Neutrophil (primary cell): ENCODE data around the gene MYH8.

Experiments used
- H3K27ac ChIP-seq: fragments of 200-600 bp; sonication (generic); 2 replicates; pipeline ENCODE4 v1.5.1; 2016; ENCODE audit warnings: mild to moderate bottlenecking, moderate library complexity
- H3K27me3 ChIP-seq: fragments of 200-600 bp; sonication (generic); 2 replicates; pipeline ENCODE4 v1.6.0; 2016; ENCODE audit warnings: mild to moderate bottlenecking
- H3K36me3 ChIP-seq: fragments of 200-600 bp; sonication (generic); 2 replicates; pipeline ENCODE4 v1.5.1; 2017
- H3K4me1 ChIP-seq, 2 experiments: fragments of 200-600 bp in 1 of 2; sonication (generic) in 1 of 2; 1 replicate in 1 of 2; 2 replicates in 1 of 2; pipeline versions ENCODE4 v1.5.1 to v1.6.1; 2013 to 2016; ENCODE audit warnings: low read depth in 1 of 2, low read length in 1 of 2, mild to moderate bottlenecking in 1 of 2, moderate library complexity in 1 of 2; ENCODE audit not compliant: control insufficient read depth in 1 of 2, insufficient read depth in 1 of 2
- H3K4me3 ChIP-seq, 2 experiments: fragments of 200-600 bp in 1 of 2; sonication (generic) in 1 of 2; 1 replicate in 1 of 2; 2 replicates in 1 of 2; pipeline ENCODE4 v1.5.1; 2013 to 2016; ENCODE audit warnings: low read depth in 1 of 2, low read length in 1 of 2, mild to moderate bottlenecking in 1 of 2, moderate library complexity in 1 of 2
- H3K9me3 ChIP-seq: fragments of 200-600 bp; sonication (generic); 2 replicates; pipeline ENCODE4 v1.5.1; 2016
- TF ChIP-seq, protein P1 (sequence below): fragments of 200-600 bp; sonication (generic); IDR thresholded peaks from 2 replicates; pipeline ENCODE4 v1.5.1; 2016; ENCODE audit warnings: antibody characterized with exemption

The MYH8 gene

DNA sequence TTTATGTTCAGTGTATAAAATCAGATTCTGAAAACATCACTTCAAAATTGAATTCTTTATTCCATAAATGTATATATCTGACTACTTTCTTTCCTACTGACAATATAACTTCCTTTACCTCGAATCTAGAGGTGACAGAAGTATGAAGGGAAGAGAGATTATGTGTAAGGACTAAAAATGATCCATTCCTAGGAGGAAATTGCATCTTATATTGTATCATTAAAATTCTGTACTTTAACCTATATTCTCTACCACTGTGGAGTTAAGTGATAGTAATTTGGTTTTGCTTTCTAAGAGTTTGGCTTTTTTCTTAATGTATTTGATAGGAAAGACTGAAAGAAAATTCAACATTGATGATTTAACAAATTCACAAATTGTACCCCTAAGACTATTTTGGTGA, 36.2 kb upstream of the MYH8 start:
- Histone ChIP-seq H3K4me1 (no peaks in the 10 kb centered on the region), H3K27me3 (peaks cover 5% of the 10 kb centered on the region), H3K27ac (no peak overlapping the region), H3K9me3 (no peaks in the 10 kb centered on the region), H3K4me3 (no peak overlapping the region), H3K36me3 (no peaks in the 10 kb centered on the region)
- TF ChIP-seq, protein P1, sequence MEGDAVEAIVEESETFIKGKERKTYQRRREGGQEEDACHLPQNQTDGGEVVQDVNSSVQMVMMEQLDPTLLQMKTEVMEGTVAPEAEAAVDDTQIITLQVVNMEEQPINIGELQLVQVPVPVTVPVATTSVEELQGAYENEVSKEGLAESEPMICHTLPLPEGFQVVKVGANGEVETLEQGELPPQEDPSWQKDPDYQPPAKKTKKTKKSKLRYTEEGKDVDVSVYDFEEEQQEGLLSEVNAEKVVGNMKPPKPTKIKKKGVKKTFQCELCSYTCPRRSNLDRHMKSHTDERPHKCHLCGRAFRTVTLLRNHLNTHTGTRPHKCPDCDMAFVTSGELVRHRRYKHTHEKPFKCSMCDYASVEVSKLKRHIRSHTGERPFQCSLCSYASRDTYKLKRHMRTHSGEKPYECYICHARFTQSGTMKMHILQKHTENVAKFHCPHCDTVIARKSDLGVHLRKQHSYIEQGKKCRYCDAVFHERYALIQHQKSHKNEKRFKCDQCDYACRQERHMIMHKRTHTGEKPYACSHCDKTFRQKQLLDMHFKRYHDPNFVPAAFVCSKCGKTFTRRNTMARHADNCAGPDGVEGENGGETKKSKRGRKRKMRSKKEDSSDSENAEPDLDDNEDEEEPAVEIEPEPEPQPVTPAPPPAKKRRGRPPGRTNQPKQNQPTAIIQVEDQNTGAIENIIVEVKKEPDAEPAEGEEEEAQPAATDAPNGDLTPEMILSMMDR = no peak

DNA sequence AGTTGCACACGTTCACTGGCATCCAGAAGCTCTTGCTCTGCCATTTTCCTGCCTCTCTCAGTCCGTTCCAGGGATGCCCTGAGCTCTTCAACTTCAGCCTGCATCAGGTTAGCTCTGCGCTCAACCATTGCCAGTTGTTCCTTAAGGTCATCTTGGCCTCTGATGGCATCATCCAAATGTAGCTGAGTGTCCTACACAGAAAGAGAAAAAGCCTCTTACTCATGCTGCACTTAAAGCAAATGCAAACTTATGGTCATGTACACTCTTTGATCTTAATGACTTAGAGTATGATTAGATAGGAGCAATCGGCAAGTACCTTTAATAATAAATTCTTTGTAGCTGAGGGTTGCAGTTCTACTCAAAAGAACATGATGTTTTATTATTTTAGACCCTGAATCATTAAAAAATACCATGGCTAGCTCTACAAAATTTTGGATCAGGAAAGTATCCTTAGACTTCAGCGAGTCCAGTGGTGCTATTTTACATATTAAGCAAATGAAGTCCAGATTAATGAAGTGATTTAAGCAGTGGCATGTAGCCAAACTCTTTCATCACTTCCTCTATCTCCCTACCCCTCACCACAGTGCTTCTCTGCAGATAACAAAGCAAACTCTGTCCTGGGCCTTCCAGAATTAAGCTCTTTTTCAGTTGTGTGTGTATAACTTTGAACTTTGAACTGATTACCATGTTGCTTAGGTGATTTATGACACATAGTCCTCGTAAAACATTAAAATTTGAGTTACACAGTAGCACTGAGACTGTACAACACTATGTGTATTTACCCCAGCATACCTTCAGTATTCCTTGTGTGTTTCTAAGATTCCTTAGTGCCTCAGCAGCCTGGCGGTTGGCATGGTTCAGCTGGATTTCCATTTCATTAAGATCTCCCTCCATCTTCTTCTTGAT, 25.5 kb upstream of the MYH8 start:
- no peak overlapping the region for H3K4me3 ChIP-seq
- H3K4me1 ChIP-seq = no peaks in the 10 kb centered on the region
- no peak overlapping the region for H3K27ac ChIP-seq
- peaks cover 7% of the 10 kb centered on the region for H3K27me3 ChIP-seq
- TF ChIP-seq, protein P1 = no peak
- H3K36me3 ChIP-seq = no peaks in the 10 kb centered on the region
- no peaks in the 10 kb centered on the region for H3K9me3 ChIP-seq

DNA sequence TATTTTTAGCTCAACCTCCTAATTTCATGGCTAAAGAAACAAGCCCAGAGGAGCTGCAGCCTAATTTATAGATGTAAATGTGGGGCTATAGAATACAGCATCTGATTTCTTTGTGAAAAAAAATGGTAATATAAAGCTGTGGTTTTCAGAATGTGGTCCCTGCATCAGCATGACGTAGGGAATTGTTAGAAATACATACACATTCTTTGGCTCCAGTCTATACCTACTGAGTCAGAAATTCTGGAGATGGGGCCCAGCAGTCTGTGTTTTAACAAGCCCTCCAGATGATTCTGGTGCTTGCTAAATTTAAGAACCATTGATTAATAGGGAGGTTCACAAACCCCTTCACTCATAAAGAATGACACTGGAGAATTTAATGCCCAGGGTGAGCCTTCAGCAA, 18.1 kb upstream of the MYH8 start:
- TF ChIP-seq, protein P1 = no peak
- Histone ChIP-seq H3K9me3 (no peaks in the 10 kb centered on the region), H3K27me3 (peaks cover 12% of the 10 kb centered on the region), H3K36me3 (no peaks in the 10 kb centered on the region), H3K4me3 (no peak overlapping the region), H3K4me1 (no peaks in the 10 kb centered on the region), H3K27ac (no peak overlapping the region)

DNA sequence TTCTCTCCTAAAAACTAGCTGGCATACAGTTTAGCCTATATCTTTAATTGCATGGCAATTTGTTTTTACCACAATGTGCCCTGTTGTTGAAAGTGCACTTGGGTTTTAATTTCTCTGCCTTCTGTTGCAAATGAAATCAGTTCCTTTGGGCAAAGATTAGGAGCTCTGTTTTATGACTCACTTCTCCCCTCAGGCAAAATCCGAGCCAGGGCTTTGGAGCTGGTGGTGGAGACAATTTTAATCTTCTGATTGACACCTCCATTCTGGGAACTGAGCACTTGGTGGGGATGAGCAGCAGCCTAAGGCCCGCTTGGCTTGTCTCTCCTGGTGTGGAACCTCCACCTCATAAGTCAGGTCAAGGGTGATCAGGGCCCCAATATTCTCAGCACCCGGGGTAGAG, 13.3 kb upstream of the MYH8 start:
- Histone ChIP-seq H3K27ac (no peak overlapping the region), H3K27me3 (peaks cover 17% of the 10 kb centered on the region), H3K9me3 (no peaks in the 10 kb centered on the region), H3K4me3 (no peak overlapping the region), H3K36me3 (no peaks in the 10 kb centered on the region), H3K4me1 (no peaks in the 10 kb centered on the region)
- TF ChIP-seq, protein P1 = no peak

DNA sequence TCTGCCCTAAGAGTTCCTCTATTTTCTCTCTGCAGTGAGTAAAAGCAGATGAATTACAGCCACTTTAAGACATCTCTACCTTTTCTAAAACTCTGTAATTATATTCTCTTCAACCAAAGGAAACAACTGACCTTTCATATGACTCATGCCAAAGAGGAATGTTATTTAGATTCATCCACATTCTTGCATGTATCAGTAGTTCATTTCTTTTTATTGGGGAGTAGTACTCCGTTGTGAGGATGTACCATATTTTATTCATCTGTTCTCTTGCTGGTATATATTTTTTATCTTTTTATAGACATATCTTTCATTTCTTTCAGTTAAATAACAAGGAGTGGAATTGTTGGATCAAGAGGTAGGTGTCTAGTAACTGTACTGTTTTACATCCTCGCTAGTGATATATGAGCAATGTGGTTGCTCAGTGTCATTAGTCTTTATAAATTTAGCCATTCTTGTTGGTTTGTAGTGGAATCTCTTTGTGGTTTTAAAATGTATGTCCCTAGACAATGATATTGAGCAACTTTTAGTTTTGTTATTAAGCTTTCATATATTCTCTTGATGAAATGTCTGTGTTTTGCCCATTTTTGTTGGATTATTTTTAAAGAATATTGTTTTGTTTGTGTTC, 7.8 kb upstream of the MYH8 start:
- no peak overlapping the region for H3K4me3 ChIP-seq
- H3K9me3 ChIP-seq = no peaks in the 10 kb centered on the region
- no peaks in the 10 kb centered on the region for H3K4me1 ChIP-seq
- no peaks in the 10 kb centered on the region for H3K36me3 ChIP-seq
- TF ChIP-seq, protein P1 = no peak
- peaks cover 16% of the 10 kb centered on the region for H3K27me3 ChIP-seq
- no peak overlapping the region for H3K27ac ChIP-seq
